ENCODE results near the gene C15orf40.
"Not testable (repeated sequence)": the region's sequence is repeated elsewhere in the genome, so short reads cannot be mapped to it uniquely, and the experiment has no call there.

C15orf40 gene

DNA sequence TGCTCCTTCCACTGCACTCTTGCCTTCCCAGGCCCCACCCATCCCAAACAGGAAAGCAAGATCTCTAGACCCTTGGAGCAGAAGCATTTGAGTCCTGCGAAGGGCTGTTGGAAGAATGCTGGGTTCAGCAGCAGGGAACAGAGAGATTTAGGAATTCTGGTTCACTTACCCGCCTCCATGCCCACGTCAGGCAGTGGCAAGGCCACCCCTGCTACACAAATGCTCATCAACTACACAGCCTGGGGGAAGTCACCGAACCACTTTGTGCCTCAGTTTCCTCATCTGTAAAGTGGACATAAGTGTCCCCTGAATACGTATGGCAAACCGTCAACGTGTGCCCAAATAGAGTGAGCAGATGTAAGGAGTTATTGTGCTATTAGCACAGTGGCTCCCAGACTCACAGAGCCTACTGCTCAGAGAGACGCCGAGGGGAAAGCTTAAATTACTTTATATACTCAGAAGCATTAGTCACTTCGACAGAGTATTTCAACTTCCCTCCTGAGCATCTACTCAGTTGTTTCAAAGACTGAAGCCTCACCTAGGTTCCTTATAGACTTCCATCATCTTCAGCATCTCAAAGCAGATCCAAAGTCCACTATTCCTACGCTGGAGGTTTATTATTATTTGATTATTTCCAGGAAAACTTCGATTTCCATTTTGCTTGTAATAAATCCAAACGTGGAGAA, 59.8 kb downstream of the C15orf40 start:
- DNase-seq (ENCODE audit: low read depth in 2 of 2): no peak

DNA sequence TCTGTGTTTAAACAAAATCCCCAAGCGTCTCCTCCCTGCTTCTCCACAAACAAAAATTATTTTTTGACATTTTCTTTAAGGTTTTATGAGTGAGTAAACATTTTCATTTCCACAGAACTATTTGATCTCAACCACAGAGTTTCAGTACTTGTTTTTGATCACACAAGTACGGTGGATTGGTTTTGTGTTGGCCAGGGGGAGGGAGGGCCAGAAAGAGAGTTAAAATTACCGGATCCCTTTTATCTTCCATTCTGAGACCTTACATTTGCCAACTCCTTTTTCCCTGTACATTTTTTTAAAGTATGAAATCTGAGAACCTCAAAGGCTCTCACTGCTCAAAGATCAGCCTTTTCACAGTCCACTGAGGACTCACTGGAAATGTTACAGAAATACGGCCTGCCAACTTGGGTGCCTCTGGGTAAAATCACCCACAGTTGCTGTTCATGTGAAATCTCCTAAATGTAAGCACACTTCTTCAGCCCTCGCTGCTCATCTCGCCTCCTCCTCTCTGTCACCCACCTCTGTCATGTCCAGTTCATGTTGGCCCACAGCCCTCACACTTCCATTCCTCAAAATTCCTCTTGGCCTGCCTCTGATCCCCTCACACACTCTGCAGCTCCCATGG, 60.6 kb downstream of the C15orf40 start:
- DNase-seq (ENCODE audit: low read depth in 2 of 2): peak in 1 of 2 donors; percentile 2

DNA sequence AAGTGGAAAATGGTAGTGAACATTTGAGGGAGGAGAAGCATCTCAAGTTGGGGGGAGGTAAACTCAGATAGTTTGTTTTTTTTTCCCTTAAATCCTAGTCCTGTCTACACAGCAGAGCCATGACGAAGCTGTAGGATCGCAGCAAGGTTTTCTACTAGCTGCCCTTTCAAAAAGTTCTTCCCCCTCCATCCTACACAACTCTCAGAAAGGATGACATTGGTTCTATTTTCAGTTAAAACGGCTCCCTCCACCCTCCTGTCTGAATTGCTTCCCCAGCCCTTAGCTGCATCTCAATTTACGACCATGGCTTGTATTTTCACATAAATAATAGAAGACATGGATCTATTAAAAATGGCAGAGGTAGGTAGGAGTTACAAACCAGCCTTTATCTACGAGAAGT, 61.1 kb downstream of the C15orf40 start:
- DNase-seq (ENCODE audit: low read depth in 2 of 2): no peak

DNA sequence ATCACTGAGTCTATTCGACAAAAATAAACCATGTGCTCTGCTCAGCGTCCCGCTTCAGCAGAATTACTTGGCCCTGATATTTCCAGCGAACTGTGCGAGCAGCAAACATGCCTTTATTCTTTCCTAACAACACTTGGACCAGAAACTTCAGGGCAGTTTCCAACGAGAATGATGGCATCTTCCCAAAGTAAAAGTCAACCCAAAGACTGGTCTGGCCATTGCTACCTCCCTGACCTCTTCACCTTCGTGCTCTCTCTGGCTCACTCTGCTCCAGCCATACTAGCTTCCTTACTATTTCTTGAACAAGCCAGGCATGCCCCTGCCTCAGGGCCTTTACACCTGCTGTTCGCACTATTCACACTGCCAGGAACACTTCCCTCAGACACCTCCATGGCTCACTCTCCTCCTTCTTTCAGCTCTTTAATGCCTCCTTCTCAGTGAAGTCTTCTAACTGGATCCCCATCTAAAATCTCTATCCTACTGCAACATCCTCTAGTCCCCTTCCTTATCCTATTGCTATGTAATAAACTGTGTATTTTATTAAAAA, 65.2 kb downstream of the C15orf40 start:
- no peak for DNase-seq (ENCODE audit: low read depth in 2 of 2)

DNA sequence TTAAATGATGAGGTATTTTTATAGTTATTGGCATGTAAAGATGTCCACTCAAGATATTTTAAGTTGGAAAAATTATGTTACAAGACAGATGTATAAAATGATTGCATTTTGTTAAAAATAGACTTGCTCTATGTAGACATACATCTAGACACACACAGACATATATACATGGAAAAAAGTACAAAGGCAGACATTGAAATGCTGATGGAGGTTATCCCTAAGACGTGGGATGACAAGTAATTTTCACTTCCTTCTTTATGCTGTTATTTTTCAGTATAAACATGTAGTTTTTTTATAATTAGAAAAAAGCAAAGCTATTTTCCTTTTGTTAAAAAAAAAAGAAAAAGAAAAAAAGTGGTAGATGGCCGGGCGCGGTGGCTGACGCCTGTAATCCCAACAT, 66.1 kb downstream of the C15orf40 start:
- no peak for DNase-seq (ENCODE audit: low read depth in 2 of 2)

DNA sequence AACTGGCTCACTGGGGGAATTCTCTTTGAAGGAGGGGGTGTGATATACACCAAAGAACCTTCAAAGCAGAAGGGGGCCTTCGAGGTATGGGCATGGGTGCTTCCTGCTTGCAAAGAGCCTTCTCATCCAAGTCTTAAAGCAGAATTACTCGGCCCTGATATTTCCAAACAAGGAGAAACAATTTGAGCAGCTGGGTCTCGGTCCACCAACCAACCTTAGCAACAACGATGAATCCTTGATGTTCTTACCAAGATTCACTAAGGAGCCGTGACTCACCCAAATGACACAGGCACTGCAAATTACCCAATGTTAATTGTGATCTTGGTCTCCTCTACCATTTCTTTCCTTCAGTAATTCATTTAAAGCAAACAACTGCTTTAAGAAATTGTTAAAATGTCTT, 66.6 kb downstream of the C15orf40 start:
- no peak for DNase-seq (ENCODE audit: low read depth in 2 of 2)

DNA sequence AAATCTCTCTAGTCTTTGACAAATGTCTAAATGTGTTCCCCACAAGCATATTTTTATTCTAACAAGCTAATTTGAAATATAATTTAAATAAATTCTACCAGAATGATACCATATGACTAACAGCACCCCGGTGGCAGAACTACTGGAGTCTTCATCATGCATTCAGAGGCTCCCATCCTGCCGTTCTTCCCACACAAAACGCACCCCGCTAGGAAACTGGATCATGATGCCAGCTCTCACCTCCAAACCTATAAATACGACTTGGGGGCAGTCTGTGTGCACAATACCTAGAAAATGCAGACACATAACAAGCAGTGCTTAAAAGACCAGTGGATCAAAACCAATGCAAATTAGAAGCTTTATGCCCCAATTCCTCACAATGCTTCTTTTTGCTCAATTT, 67.4 kb downstream of the C15orf40 start:
- DNase-seq (ENCODE audit: low read depth in 2 of 2): no peak

DNA sequence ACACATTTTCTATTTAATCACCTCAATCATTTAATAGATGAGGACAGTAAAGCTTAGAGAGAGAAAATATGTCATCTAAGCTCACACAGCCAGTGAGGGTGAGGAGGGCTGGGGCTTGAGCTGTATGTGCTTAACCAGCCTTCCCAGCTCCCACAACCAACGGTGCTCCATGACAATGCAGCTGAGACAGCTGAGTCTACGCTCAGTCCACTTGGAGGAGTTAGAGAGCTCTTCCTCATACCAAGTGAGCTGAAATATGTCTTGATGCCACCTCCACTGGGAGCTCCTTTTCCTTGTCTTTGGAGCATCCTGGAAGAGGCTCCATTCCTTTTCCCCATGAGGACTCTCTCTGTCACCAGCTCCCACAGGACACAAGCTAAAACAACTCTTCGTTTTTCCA, 68.3 kb downstream of the C15orf40 start:
- no peak for DNase-seq (ENCODE audit: low read depth in 2 of 2)

DNA sequence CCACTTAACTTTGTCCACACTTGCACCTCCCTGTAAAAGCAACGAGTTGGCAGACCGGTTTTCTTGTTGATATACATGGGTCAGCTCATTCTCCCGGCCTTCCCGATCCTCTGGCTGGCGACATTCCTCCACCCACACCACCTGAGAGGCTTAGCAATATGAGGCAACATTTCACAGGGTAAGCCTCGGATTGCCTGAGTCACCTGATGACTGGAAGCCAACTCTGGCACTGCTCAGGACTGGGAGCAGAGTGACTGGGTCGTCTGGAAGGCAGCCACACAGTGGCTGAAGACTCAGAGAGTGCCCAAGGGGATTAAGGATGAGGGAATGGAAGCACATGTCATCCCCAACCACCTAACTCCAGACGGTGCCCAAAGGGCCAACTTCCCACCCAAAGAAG, 68.7 kb downstream of the C15orf40 start:
- DNase-seq (ENCODE audit: low read depth in 2 of 2): no peak

DNA sequence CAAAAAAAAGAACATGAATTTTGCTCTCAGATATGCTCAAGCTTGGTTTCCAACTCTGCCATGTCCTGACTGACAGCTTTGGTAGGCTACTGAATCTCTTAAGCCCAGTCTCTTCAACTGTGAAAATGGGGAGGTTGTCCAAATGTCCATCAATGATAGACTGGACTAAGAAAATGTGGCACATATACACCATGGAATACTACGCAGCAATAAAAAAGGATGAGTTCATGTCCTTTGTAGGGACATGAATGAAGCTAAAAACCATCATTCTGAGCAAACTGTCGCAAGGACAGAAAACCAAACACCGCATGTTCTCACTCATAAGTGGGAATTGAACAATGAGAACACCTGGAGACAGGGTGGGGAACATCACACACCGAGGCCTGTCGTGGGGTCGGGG, 71.8 kb downstream of the C15orf40 start:
- not testable (repeated sequence) for DNase-seq (ENCODE audit: low read depth in 2 of 2)
